NT2/D1 (cell line): ENCODE results near the gene SLC38A10.

Experiments
- DNase-seq: peaks from one replicate; pipeline ENCODE4 v3.0.0-alpha.2; 2011; ENCODE audit warnings: low read depth, low spot score
- H3K27me3 ChIP-seq: 2 replicates; pipeline ENCODE4 v1.6.0; 2011; ENCODE audit warnings: mild to moderate bottlenecking; ENCODE audit not compliant: insufficient read length, insufficient read depth
- H3K36me3 ChIP-seq: 2 replicates; pipeline ENCODE4 v1.6.1; 2011; ENCODE audit warnings: mild to moderate bottlenecking, low read length, mixed read lengths; ENCODE audit not compliant: insufficient read depth, insufficient read length
- H3K4me1 ChIP-seq: 2 replicates; pipeline ENCODE4 v1.5.1; 2011; ENCODE audit not compliant: insufficient read depth, insufficient read length
- H3K4me3 ChIP-seq: 2 replicates; pipeline ENCODE4 v1.5.1; 2011; ENCODE audit warnings: low read depth; ENCODE audit not compliant: insufficient read length
- H3K9ac ChIP-seq: 2 replicates; pipeline ENCODE4 v1.6.0; 2011; ENCODE audit warnings: low read depth; ENCODE audit not compliant: insufficient read length
- H3K9me3 ChIP-seq: 2 replicates; pipeline ENCODE4 v1.5.1; 2011; ENCODE audit warnings: mild to moderate bottlenecking, low read length; ENCODE audit not compliant: insufficient read depth
- SUZ12 ChIP-seq: IDR thresholded peaks from 2 replicates; pipeline ENCODE4 v1.6.1; 2011; ENCODE audit not compliant: insufficient read length, insufficient read depth; ENCODE audit errors: extremely low read depth
- YY1 ChIP-seq: IDR thresholded peaks from 2 replicates; pipeline ENCODE4 v1.6.1; 2011; ENCODE audit not compliant: insufficient read length, insufficient read depth
- ZNF274 ChIP-seq: IDR thresholded peaks from 2 replicates; pipeline ENCODE4 v1.6.1; 2011; ENCODE audit warnings: mild to moderate bottlenecking, low read depth, low read length

Gene SLC38A10

GRCh38 chr17:81219476-81220180 lies 75.5 kb downstream of the SLC38A10 start:
- no peaks in the 10 kb centered on the region for H3K27me3 ChIP-seq
- no peaks in the 10 kb centered on the region for H3K9me3 ChIP-seq
- H3K36me3 ChIP-seq, result peaks cover 22% of the 10 kb centered on the region
- TF ChIP-seq SUZ12, result no peak
- no peak for TF ChIP-seq ZNF274
- no peak for TF ChIP-seq YY1
- H3K4me1 ChIP-seq, result peaks cover 16% of the 10 kb centered on the region
- no peak overlapping the region for H3K9ac ChIP-seq
- no peak for DNase-seq
- no peak overlapping the region for H3K4me3 ChIP-seq

- Histone ChIP-seq H3K27me3 (no peaks in the 10 kb centered on the region), H3K4me3 (no peak overlapping the region), H3K36me3 (peaks cover 22% of the 10 kb centered on the region), H3K9me3 (no peaks in the 10 kb centered on the region), H3K9ac (peak overlapping the region; percentile 50), H3K4me1 (peaks cover 16% of the 10 kb centered on the region)
- no peak for DNase-seq
- TF ChIP-seq SUZ12 (no peak), YY1 (no peak), ZNF274 (no peak)
These were observed 76.1 kb downstream of the SLC38A10 start for GRCh38 chr17:81218991-81219390.

GRCh38 chr17:81218459-81218858 lies 76.6 kb downstream of the SLC38A10 start:
- peak overlapping the region; percentile 50 for H3K9ac ChIP-seq
- DNase-seq, result no peak
- H3K27me3 ChIP-seq, result no peaks in the 10 kb centered on the region
- TF ChIP-seq SUZ12, result no peak
- no peak for TF ChIP-seq YY1
- no peak for TF ChIP-seq ZNF274
- peaks cover 22% of the 10 kb centered on the region for H3K36me3 ChIP-seq
- H3K4me3 ChIP-seq, result no peak overlapping the region
- H3K9me3 ChIP-seq, result no peaks in the 10 kb centered on the region
- H3K4me1 ChIP-seq, result peaks cover 16% of the 10 kb centered on the region

- TF ChIP-seq ZNF274 (no peak), YY1 (no peak), SUZ12 (no peak)
- no peak for DNase-seq
- peaks cover 24% of the 10 kb centered on the region for H3K36me3 ChIP-seq
- H3K27me3 ChIP-seq, result no peaks in the 10 kb centered on the region
- H3K4me3 ChIP-seq, result no peak overlapping the region
- H3K4me1 ChIP-seq, result peaks cover 16% of the 10 kb centered on the region
- H3K9ac ChIP-seq, result no peak overlapping the region
- H3K9me3 ChIP-seq, result no peaks in the 10 kb centered on the region
These were observed 77.6 kb downstream of the SLC38A10 start for GRCh38 chr17:81217491-81217890.

- TF ChIP-seq ZNF274 (no peak), SUZ12 (no peak), YY1 (no peak)
- H3K9ac ChIP-seq, result no peak overlapping the region
- H3K9me3 ChIP-seq, result no peaks in the 10 kb centered on the region
These were observed 81.1 kb downstream of the SLC38A10 start for GRCh38 chr17:81213978-81214377.

GRCh38 chr17:81212365-81212764 lies 82.7 kb downstream of the SLC38A10 start:
- Histone ChIP-seq H3K4me3 (no peak overlapping the region), H3K36me3 (peaks cover 25% of the 10 kb centered on the region), H3K9ac (no peak overlapping the region), H3K27me3 (no peaks in the 10 kb centered on the region), H3K4me1 (peaks cover 11% of the 10 kb centered on the region), H3K9me3 (no peaks in the 10 kb centered on the region)
- no peak for DNase-seq
- no peak for TF ChIP-seq ZNF274

More at GRCh38 chr17:81213978-81214377, 81.1 kb downstream of the SLC38A10 start:
- Histone ChIP-seq H3K4me3 (no peak overlapping the region), H3K4me1 (peaks cover 14% of the 10 kb centered on the region), H3K27me3 (no peaks in the 10 kb centered on the region), H3K36me3 (peaks cover 16% of the 10 kb centered on the region)
- no peak for DNase-seq

GRCh38 chr17:81210868-81211267 lies 84.2 kb downstream of the SLC38A10 start:
- Histone ChIP-seq H3K36me3 (peaks cover 22% of the 10 kb centered on the region), H3K9ac (peak overlapping the region; percentile 32), H3K4me1 (peaks cover 11% of the 10 kb centered on the region), H3K9me3 (no peaks in the 10 kb centered on the region), H3K27me3 (no peaks in the 10 kb centered on the region), H3K4me3 (no peak overlapping the region)
- peak; percentile 25 for DNase-seq
- TF ChIP-seq SUZ12 (no peak), YY1 (no peak), ZNF274 (no peak)

- TF ChIP-seq YY1 (no peak), SUZ12 (no peak), ZNF274 (no peak)
- no peaks in the 10 kb centered on the region for H3K27me3 ChIP-seq
- no peak for DNase-seq
- no peaks in the 10 kb centered on the region for H3K9me3 ChIP-seq
- H3K9ac ChIP-seq, result peak overlapping the region; percentile 32
- peaks cover 11% of the 10 kb centered on the region for H3K4me1 ChIP-seq
- H3K4me3 ChIP-seq, result no peak overlapping the region
- H3K36me3 ChIP-seq, result peaks cover 22% of the 10 kb centered on the region
These were observed 84.6 kb downstream of the SLC38A10 start for GRCh38 chr17:81210466-81210865.
